ENCODE results near the gene TBL1XR1.
A peak's percentile ranks its signal among the peaks of the same experiment; 100 is the strongest.
"Not testable (repeated sequence)": the region's sequence is repeated elsewhere in the genome, so short reads cannot be mapped to it uniquely, and the experiment has no call there.

TBL1XR1 gene

GRCh38 chr3:177039490-177040274 lies 157.6 kb downstream of the TBL1XR1 start:
- H3K36me3 Mint-ChIP-seq = peaks cover 37% of the 10 kb centered on the region

GRCh38 chr3:177037241-177037640 lies 160.0 kb downstream of the TBL1XR1 start:
- no peak overlapping the region for H3K4me3 Mint-ChIP-seq
- H3K27ac Mint-ChIP-seq = peak overlapping the region; percentile 72
- peaks cover 28% of the 10 kb centered on the region for H3K36me3 Mint-ChIP-seq
- H3K9me3 Mint-ChIP-seq = no peaks in the 10 kb centered on the region
- H3K27me3 Mint-ChIP-seq = no peaks in the 10 kb centered on the region
- peaks cover 36% of the 10 kb centered on the region for H3K4me1 Mint-ChIP-seq

More at GRCh38 chr3:177039490-177040274, 157.6 kb downstream of the TBL1XR1 start:
- no peak overlapping the region for H3K4me3 Mint-ChIP-seq
- H3K27me3 Mint-ChIP-seq = no peaks in the 10 kb centered on the region
- peaks cover 53% of the 10 kb centered on the region for H3K4me1 Mint-ChIP-seq
- peaks cover 6% of the 10 kb centered on the region for H3K9me3 Mint-ChIP-seq
- H3K27ac Mint-ChIP-seq = peak overlapping the region; percentile 12

GRCh38 chr3:177035676-177036075 lies 161.6 kb downstream of the TBL1XR1 start:
- Mint-ChIP-seq H3K36me3 (peaks cover 27% of the 10 kb centered on the region), H3K27ac (no peak overlapping the region), H3K27me3 (no peaks in the 10 kb centered on the region), H3K4me1 (peaks cover 23% of the 10 kb centered on the region), H3K9me3 (no peaks in the 10 kb centered on the region), H3K4me3 (no peak overlapping the region)

GRCh38 chr3:177034832-177035475 lies 162.3 kb downstream of the TBL1XR1 start:
- H3K36me3 Mint-ChIP-seq = peaks cover 30% of the 10 kb centered on the region
- peak overlapping the region; percentile 51 for H3K27ac Mint-ChIP-seq
- H3K9me3 Mint-ChIP-seq = no peaks in the 10 kb centered on the region
- H3K4me1 Mint-ChIP-seq = peaks cover 23% of the 10 kb centered on the region
- H3K4me3 Mint-ChIP-seq = no peak overlapping the region
- H3K27me3 Mint-ChIP-seq = no peaks in the 10 kb centered on the region

- Mint-ChIP-seq H3K27me3 (no peaks in the 10 kb centered on the region), H3K36me3 (peaks cover 23% of the 10 kb centered on the region), H3K4me1 (no peaks in the 10 kb centered on the region), H3K9me3 (no peaks in the 10 kb centered on the region), H3K4me3 (no peak overlapping the region), H3K27ac (no peak overlapping the region)
These were observed 170.6 kb downstream of the TBL1XR1 start for GRCh38 chr3:177026505-177027277.

GRCh38 chr3:177015881-177016280 lies 181.4 kb downstream of the TBL1XR1 start:
- Mint-ChIP-seq H3K27me3 (no peaks in the 10 kb centered on the region), H3K36me3 (peaks cover 8% of the 10 kb centered on the region), H3K4me3 (no peak overlapping the region), H3K4me1 (no peaks in the 10 kb centered on the region), H3K9me3 (peaks cover 9% of the 10 kb centered on the region), H3K27ac (no peak overlapping the region)

GRCh38 chr3:177013681-177014280 lies 183.5 kb downstream of the TBL1XR1 start:
- Mint-ChIP-seq H3K4me3 (no peak overlapping the region), H3K27ac (no peak overlapping the region), H3K9me3 (peaks cover 7% of the 10 kb centered on the region), H3K27me3 (no peaks in the 10 kb centered on the region), H3K4me1 (no peaks in the 10 kb centered on the region), H3K36me3 (peaks cover 4% of the 10 kb centered on the region)

GRCh38 chr3:177005718-177006405 lies 191.4 kb downstream of the TBL1XR1 start:
- Mint-ChIP-seq H3K27ac (no peak overlapping the region), H3K36me3 (peaks cover 2% of the 10 kb centered on the region), H3K27me3 (no peaks in the 10 kb centered on the region), H3K4me3 (no peak overlapping the region), H3K4me1 (no peaks in the 10 kb centered on the region), H3K9me3 (peaks cover 6% of the 10 kb centered on the region)

- H3K27ac Mint-ChIP-seq, H3K27me3 Mint-ChIP-seq, H3K4me3 Mint-ChIP-seq, H3K4me1 Mint-ChIP-seq, H3K9me3 Mint-ChIP-seq, H3K36me3 Mint-ChIP-seq: not testable (repeated sequence)
These were observed 197.1 kb downstream of the TBL1XR1 start for GRCh38 chr3:177000159-177000558.

- Mint-ChIP-seq H3K4me1 (no peaks in the 10 kb centered on the region), H3K27ac (no peak overlapping the region), H3K9me3 (peaks cover 14% of the 10 kb centered on the region), H3K4me3 (no peak overlapping the region), H3K36me3 (peaks cover 2% of the 10 kb centered on the region), H3K27me3 (no peaks in the 10 kb centered on the region)
These were observed 201.3 kb downstream of the TBL1XR1 start for GRCh38 chr3:176995946-176996345.

- peaks cover 6% of the 10 kb centered on the region for H3K9me3 Mint-ChIP-seq
- H3K4me3 Mint-ChIP-seq = no peak overlapping the region
- no peaks in the 10 kb centered on the region for H3K4me1 Mint-ChIP-seq
- H3K36me3 Mint-ChIP-seq = peaks cover 2% of the 10 kb centered on the region
- H3K27ac Mint-ChIP-seq = no peak overlapping the region
- H3K27me3 Mint-ChIP-seq = no peaks in the 10 kb centered on the region
These were observed 202.1 kb downstream of the TBL1XR1 start for GRCh38 chr3:176994891-176995781.

GRCh38 chr3:176994393-176994792 lies 202.9 kb downstream of the TBL1XR1 start:
- H3K9me3 Mint-ChIP-seq = peaks cover 5% of the 10 kb centered on the region
- H3K27ac Mint-ChIP-seq = no peak overlapping the region
- no peaks in the 10 kb centered on the region for H3K27me3 Mint-ChIP-seq
- H3K4me1 Mint-ChIP-seq = no peaks in the 10 kb centered on the region
- H3K4me3 Mint-ChIP-seq = no peak overlapping the region
- peaks cover 2% of the 10 kb centered on the region for H3K36me3 Mint-ChIP-seq

GRCh38 chr3:176992978-176993377 lies 204.3 kb downstream of the TBL1XR1 start:
- Mint-ChIP-seq H3K4me1 (no peaks in the 10 kb centered on the region), H3K27ac (peak overlapping the region; percentile 68), H3K9me3 (peaks cover 5% of the 10 kb centered on the region), H3K36me3 (peaks cover 2% of the 10 kb centered on the region), H3K4me3 (no peak overlapping the region), H3K27me3 (no peaks in the 10 kb centered on the region)

GRCh38 chr3:176992565-176992964 lies 204.7 kb downstream of the TBL1XR1 start:
- Mint-ChIP-seq H3K9me3 (peaks cover 5% of the 10 kb centered on the region), H3K4me1 (no peaks in the 10 kb centered on the region), H3K36me3 (peaks cover 2% of the 10 kb centered on the region), H3K27ac (peak overlapping the region; percentile 68), H3K4me3 (no peak overlapping the region), H3K27me3 (no peaks in the 10 kb centered on the region)
